ENCODE results near the gene USP50. TPM values are rescaled to one million over a fixed set of nuclear protein-coding genes. Genes with fewer than 3 reads are reported as not detected.
"Not testable (repeated sequence)": the region's sequence is repeated elsewhere in the genome, so short reads cannot be mapped to it uniquely, and the experiment has no call there.

USP50 gene
- not detected in 2 replicates for total RNA-seq (2014; rRNA removed; shearing (Covaris generic); ENCODE audit: low replicate concordance)

DNA sequence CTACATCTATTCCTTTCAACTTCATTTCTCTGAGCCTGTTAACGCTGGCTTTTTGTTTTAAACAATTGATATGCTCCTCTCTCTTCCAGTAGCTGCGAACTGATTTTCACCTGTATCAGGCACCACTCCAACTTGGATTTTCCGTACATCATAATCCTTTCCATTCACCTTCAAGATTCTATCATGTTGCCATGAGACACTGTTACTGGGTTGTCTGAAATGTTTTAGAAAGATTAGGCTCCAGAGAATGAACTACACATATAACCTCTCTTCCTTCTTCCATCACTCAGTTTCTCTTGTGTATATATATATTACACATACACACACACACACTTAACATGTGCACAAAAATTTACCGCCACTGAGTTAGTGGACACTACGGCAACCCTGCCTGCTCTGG lies at the start of gene USP50:
Gene USP50, minus strand, starts transcription at position 101 of the 400 bp plus-strand sequence. CDS start 141 bp downstream, outside the sequence.
- DNase-seq (ENCODE audit: low read depth) = no peak
- in situ Hi-C loops (cut with HindIII; ENCODE audit: low pct_unique_long_range_greater_than_20kb, low sequenced_read_pairs) = no loop called here

DNA sequence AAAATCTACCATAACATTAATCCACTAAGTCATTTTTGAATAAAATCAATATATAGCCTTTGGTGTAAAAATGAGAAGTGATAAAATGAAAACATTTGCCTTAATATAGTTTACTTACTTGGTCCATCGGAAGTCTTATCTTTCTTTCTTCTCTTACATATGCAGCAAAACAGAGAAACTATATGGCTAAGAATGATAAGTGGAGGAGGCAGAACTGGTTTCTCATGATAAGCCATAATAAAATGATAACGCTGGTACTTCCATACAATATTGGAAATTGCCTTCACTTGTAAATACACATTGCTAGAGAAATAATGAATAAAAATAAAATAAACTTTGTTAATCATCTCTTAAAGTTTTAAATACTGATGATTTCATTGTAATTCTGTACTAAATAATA lies 47.8 kb upstream of the USP50 start:
- in situ Hi-C loops (cut with HindIII; ENCODE audit: low pct_unique_long_range_greater_than_20kb, low sequenced_read_pairs) = no loop called here

DNA sequence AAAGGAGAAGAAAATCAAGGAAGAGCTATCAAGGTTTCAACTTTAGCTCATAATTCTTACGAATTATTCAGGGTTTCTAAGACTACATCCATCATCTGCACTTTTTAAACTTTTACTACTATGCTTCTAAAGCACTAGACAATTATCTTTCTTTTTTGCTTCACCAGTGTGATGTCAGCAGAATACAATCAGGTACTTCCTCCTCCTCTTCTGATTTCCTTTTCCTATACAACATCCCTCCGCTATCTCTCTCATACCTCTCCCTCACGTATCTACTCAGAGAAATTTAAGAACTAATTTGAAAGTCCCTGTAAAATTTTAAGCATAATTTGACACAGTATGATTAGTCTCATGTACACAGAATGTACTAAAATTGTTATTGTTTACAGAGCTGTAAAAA lies 47.3 kb upstream of the USP50 start:
- in situ Hi-C loops (cut with HindIII; ENCODE audit: low pct_unique_long_range_greater_than_20kb, low sequenced_read_pairs) = no loop called here
- no peak for DNase-seq (ENCODE audit: low read depth)

More for the DNA sequence above, 47.8 kb upstream of the USP50 start:
- DNase-seq (ENCODE audit: low read depth) = no peak

DNA sequence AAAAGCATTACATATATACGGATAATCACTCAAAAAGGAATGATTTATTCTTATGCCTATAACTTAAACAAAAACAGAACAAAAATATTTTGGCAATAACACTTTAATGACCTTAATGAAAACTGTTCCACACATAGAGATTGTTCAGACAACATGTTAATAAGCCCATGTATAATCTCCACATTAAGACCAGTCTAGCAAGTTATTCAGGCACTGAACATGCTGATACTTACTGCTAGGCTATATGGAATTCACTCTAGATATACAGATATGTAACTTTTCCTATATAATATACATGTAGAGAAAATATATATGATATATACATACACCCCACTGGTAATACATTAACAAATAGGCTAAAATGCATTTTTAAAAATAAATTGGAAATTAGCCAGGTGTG lies 43.8 kb upstream of the USP50 start:
- DNase-seq (ENCODE audit: low read depth) = no peak
- in situ Hi-C loops (cut with HindIII; ENCODE audit: low pct_unique_long_range_greater_than_20kb, low sequenced_read_pairs) = no loop called here

DNA sequence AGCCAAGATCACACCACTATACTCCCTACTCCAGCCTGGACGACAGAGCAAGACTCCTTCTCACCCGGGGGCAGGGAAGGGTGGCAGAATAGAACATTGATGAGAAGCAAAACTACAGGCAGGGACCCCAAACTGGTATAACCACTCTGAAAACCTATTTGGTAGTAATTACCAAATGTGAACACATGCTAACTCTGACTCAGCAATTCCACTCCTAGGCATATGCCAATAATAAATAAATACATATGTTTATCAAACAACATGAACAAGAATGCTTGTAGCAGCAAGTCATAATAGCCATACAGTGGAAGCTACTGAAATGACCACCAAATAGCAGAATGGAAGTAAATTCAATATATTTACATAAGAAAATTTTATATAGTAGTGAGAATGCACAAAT lies 31.0 kb upstream of the USP50 start:
- in situ Hi-C loops (cut with HindIII; ENCODE audit: low pct_unique_long_range_greater_than_20kb, low sequenced_read_pairs) = no loop called here
- DNase-seq (ENCODE audit: low read depth) = no peak

DNA sequence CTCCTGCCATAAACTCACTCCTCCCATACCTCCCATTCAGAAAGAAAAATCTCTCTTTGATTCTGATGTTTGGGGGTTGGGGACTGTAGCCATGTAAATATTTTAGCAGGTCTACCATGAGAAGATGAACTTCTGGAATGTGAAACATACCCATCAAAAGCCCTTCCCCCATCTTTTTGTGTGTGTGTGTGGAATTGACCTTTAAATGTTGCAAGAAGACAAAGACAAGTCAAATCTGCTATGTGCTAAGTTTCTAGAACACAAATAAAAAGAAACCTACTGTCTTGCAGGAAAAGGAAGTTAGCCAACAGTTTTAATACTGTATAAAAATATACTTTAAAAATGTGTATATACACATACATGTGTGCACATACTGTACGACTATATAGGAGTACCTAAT lies 29.7 kb upstream of the USP50 start:
- no peak for DNase-seq (ENCODE audit: low read depth)
- in situ Hi-C loops (cut with HindIII; ENCODE audit: low pct_unique_long_range_greater_than_20kb, low sequenced_read_pairs) = no loop called here

DNA sequence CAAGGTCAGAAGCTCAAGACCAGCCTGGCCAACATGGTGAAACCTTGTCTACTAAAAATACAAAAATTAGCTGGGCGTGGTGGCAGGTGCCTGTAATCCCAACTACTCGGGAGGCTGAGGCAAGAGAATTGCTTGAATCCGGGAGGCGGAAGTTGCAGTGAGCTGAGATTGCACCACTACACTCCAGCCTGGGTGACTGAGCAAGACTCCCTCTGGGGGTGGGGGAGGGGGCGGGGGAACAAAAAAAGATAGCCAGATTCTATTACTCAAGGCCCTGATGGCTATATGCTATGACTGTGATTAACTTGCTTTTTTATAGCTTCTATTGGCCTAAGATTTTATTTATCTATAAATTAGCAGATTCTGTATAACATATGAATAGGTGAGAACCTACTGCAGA lies 27.4 kb upstream of the USP50 start:
- DNase-seq (ENCODE audit: low read depth); in situ Hi-C loops (cut with HindIII; ENCODE audit: low pct_unique_long_range_greater_than_20kb, low sequenced_read_pairs): not testable (repeated sequence)

DNA sequence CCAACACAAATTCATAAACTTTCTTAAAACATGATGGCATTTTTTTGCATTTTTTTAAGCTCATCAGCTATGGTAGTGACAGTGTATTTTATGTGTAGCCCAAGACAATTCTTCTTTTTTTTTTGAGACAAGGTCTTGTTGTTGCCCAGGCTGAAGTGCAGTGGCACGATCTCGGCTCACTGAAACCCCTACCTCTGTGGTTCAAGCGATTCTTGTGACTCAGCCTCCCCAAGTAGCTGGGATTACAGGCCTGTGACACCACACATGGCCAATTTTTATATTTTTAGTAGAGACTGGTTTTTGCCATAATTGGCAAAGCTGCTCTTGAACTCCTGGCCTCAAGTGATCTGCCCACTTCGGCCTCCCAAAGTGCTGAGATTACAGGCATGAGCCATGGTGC lies 17.3 kb upstream of the USP50 start:
- in situ Hi-C loops (cut with HindIII; ENCODE audit: low pct_unique_long_range_greater_than_20kb, low sequenced_read_pairs) = no loop called here
- no peak for DNase-seq (ENCODE audit: low read depth)

DNA sequence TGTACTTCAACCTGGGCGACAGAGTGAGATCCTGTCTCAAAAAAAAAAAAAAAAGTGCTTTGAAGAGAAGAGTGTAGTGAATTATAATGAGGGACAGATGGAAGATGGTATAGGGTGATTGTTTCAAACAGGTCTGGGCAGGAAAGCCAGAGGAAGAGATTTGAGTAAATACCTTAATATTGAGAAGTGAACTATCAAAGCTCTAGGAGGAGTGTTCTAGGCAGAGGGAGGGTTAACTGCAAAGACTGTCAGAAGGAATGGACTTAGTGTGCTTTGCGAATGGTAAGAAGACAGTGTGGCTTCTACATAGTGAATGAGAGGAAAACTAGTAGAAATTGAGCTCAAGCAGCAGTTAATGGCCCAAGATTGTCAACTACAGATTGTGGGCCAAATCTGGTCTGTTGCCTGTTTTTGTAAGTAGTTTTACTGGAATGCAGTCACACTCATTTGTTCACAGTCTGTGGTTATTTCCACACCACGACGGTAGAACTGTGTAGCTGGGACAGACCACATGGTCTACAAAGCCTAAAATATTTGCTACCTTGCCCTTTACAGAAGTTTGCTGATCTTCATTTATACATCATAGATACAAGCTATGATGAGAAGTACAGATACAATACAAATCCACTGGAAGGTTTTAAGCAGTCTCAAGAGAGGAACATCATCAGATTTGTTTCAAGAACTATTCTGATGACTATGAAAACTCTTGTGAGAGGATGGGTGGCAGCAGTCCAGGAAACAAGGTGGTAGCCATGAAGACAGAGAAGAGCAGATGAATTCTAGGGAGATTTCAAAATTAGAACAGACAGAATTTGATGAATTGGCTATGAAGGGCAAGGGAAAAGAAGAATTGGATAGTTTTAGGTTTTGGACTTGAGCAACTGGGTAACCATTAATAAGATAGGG lies 16.5 kb upstream of the USP50 start:
- DNase-seq (ENCODE audit: low read depth) = no peak
- in situ Hi-C loops (cut with HindIII; ENCODE audit: low pct_unique_long_range_greater_than_20kb, low sequenced_read_pairs) = no loop called here

DNA sequence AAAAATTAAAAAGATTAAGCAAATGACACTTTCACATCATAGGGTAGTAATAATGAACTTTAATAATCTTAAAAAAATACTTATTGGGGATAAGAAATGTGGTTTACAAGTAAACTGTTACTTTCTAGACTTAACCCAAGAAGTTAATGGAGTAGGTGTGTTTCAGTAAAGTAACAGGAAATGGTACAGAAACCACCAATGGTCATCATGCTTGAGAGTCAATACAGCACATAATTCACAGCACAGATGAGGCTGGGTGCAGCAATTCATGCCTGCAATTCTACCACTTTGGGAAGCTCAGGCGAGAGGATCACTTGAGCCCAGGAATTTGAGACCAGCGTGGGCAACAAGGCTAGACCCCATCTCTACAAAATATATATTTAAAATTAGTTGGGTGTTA lies 11.5 kb upstream of the USP50 start:
- in situ Hi-C loops (cut with HindIII; ENCODE audit: low pct_unique_long_range_greater_than_20kb, low sequenced_read_pairs) = no loop called here
- no peak for DNase-seq (ENCODE audit: low read depth)

DNA sequence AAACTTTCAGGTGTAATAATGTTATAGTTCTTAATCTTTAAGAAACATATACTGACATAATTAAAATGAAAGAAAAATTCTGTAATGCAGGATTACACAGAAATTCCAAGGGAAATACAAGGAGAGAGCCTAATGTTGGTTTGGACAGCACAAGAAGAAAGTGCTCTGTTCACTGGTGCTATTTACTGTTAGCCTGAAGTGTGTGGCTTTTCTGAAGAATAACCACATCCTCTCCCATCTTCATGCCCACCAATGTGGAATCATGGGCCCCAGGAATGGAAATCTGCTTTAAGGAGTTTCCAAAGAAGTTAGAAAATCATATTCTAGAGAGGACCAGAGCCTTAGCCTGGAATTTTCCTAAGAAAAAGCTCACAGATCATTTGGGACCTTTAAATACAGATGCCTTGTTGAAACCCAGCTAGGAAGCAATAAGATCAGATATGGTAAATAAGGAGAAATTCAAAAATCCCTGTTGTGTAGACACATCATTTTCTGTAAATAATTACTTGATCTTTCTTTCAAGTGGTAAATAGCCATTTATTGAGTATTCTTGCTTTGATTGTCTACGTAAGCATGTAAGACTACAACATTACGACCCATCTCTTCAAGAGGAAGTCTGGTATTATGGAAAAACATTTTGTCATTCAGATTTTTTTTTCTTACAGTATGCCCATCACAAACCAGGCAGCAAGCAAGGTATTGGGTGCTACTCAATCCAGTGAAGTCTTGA lies 10.3 kb upstream of the USP50 start:
- in situ Hi-C loops (cut with HindIII; ENCODE audit: low pct_unique_long_range_greater_than_20kb, low sequenced_read_pairs) = no loop called here
- DNase-seq (ENCODE audit: low read depth) = no peak

DNA sequence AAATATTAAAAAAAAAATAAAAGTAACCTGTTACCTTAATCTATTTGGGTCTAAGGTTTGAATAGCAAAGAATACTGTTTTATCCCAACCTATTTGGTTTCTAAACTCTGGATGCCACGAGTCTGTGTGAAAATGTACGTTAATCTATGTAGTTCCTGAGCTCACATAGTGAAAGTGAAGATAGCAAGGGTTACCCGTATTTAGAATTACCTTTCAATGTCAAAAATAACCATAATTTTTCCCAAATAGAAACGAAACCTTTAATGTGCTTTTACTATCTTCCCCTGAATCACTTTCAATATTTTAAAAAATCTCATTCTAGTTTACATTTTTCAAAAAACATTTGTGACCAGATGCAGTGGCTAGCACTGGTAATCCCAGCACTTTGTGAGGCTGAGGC lies 5.8 kb upstream of the USP50 start:
- in situ Hi-C loops (cut with HindIII; ENCODE audit: low pct_unique_long_range_greater_than_20kb, low sequenced_read_pairs) = no loop called here
- DNase-seq (ENCODE audit: low read depth) = no peak

DNA sequence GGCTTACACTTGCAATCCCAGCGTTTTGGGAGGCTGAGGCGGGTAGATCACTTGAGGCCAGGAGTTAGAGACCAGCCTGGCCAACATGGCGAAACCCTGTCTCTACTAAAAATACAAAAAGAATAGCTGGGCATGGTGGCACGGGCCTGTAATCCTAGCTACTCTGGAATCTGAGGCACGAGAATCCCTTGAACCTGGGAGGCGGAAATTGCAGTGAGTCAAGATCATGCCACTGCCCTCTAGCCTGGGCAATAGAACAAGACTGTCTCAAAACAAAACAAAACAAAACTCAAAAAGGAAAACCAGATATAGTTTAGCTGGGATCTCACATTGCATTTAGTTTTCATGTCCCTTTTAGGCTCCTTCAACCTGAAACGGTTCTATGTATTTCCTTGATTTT lies 2.9 kb upstream of the USP50 start:
- in situ Hi-C loops (cut with HindIII; ENCODE audit: low pct_unique_long_range_greater_than_20kb, low sequenced_read_pairs) = no loop called here
- DNase-seq (ENCODE audit: low read depth) = no peak

DNA sequence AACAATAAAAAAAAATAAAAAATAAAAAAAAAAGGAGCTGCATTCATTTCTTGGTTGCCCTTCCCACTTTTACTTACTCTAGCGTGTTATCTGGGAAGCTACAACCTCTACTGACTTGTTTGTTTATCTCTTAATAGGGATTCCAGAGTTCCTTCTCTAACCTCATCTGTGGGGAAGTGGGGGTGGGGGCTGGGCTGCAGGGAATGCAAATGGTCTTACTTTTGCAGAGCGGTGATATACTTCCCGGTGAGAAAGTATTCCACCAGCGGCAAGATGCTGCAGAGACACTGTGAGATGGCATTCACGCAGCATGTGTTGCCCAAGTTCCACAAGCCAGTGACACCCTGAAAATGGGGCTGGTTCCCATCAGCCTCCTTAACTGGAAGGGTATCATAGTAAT lies 2.1 kb downstream of the USP50 start:
- DNase-seq (ENCODE audit: low read depth) = no peak
- in situ Hi-C loops (cut with HindIII; ENCODE audit: low pct_unique_long_range_greater_than_20kb, low sequenced_read_pairs) = no loop called here

DNA sequence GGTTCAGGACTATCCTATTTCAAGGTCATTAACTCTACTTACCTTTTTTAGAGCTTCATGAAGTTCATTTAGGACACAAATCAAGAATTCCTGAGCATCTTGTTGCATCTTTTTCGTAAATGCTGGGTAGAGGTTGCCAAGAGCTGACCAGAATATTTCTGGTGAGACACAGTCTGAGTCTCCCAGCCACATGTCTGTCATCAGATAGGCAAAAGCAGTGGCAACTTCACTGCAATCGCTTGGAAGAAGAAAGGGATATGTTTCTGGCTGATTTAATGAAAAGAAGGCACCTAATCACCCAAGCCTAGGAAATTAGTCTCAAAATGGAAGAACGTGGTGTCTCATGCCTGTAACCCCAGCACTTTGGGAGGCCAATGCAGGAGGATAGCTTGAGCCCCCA lies 2.9 kb downstream of the USP50 start:
- no peak for DNase-seq (ENCODE audit: low read depth)
- in situ Hi-C loops (cut with HindIII; ENCODE audit: low pct_unique_long_range_greater_than_20kb, low sequenced_read_pairs) = no loop called here

DNA sequence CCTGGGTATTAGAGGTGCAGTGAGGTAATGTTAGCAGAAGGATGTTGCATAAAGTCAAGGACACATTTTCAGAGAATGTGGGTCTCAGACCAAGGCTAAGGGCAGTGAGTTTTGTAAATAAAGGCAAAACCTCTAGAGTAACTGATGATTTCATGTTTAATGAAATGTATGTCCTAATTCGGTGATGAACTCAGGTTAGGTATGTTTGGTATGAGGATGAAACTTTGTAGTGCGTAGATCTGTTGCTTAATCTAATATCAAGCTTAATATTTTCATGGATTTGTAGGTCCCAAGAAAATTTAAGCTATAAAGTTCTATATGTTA lies 3.6 kb downstream of the USP50 start:
- no peak for DNase-seq (ENCODE audit: low read depth)
- in situ Hi-C loops (cut with HindIII; ENCODE audit: low pct_unique_long_range_greater_than_20kb, low sequenced_read_pairs) = no loop called here

DNA sequence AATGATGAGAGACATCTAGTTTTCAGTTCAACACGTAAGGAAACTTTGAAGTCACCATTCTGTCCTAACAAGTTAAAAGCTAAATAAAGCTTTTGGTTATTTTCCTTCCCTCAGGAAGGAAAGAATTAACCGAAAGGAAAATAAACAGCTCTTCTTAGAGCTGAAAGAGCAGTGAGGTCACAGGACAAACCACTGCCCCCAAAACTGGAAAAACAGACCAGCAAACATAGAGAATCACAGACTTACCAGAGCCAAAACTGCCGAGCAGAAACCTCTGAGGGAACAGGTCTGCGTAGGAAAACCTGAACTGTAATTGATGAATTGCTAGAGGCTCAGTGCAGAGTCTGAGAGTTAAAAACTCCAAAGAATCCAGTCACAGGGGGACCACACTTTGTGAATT lies 14.7 kb downstream of the USP50 start:
- DNase-seq (ENCODE audit: low read depth) = no peak
- in situ Hi-C loops (cut with HindIII; ENCODE audit: low pct_unique_long_range_greater_than_20kb, low sequenced_read_pairs) = no loop called here

DNA sequence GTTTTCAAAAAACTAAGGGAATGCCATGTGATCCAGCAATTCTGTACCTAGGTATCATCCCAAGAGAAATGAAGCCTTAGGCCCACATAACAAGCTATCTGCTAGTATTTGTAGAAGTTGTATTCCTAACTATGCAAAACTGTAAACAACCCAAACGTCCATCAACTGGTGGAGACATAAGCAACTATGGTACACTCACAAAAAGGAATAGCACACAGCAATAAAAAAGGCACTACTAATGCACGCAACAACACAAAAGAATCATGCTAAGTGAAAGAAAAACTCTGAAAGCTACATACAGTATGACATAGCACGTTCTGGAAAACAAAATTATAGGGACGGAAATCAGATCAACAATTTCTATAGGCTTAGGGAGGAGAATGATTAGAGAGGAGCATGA lies 15.3 kb downstream of the USP50 start:
- no peak for DNase-seq (ENCODE audit: low read depth)
- in situ Hi-C loops (cut with HindIII; ENCODE audit: low pct_unique_long_range_greater_than_20kb, low sequenced_read_pairs) = no loop called here

DNA sequence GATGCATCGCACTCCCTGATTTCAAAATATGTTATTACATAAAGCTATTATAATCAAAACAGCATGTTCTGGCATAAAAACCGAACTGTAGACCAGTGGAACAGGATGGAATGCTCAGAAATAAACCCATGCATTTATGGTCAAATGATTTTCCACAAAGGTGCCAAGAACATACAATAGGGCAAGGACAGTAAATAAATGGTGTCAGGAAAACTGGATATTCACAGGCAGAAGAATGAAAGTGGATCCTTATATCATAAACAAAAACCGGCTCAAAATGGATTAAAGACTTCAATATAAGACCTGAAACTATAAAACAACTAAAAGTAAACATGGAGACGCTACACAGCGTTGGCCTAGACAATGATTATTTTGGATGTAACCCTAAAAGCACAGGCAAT lies 22.6 kb downstream of the USP50 start:
- no peak for DNase-seq (ENCODE audit: low read depth)
- in situ Hi-C loops (cut with HindIII; ENCODE audit: low pct_unique_long_range_greater_than_20kb, low sequenced_read_pairs) = no loop called here

All from Caki2 (cell line).